Psoas muscle (tissue), 8 donors: ENCODE data around the gene HOOK1. TPM values are rescaled to one million over a fixed set of nuclear protein-coding genes. Genes with fewer than 3 reads are reported as not detected.
"Not testable (repeated sequence)": the region's sequence is repeated elsewhere in the genome, so short reads cannot be mapped to it uniquely, and the experiment has no call there.

Experiments
- ATAC-seq, 4 donors: fragments of 200-7000 bp; cut with Tn5 transposase; one replicate each; pipeline ENCODE4 v1.9.1; 2020; ENCODE audit warnings: moderate library complexity in 3 of 4, mild to moderate bottlenecking in 2 of 4
- DNase-seq, 2 donors: peaks; one replicate each; pipeline ENCODE4 v3.0.0-alpha.2; 2020
- H3K27ac ChIP-seq: fragments of 200-600 bp; one replicate; pipeline ENCODE4 v1.8.0; 2022
- H3K27me3 ChIP-seq, 3 donors: fragments of 200-600 bp in 1 of 3; one replicate each; pipeline versions ENCODE4 v1.6.1 to v1.8.0; 2013 to 2022; ENCODE audit warnings: low read length in 2 of 3, mild to moderate bottlenecking in 2 of 3, moderate library complexity in 1 of 3; ENCODE audit not compliant: insufficient read depth in 3 of 3
- H3K36me3 ChIP-seq, 2 donors: fragments of 200-600 bp in 1 of 2; one replicate each; pipeline versions ENCODE4 v1.6.1 to v1.8.0; 2013 to 2022; ENCODE audit warnings: low read depth in 1 of 2, mild to moderate bottlenecking in 1 of 2, moderate library complexity in 1 of 2; ENCODE audit not compliant: insufficient read depth in 1 of 2
- H3K4me1 ChIP-seq: fragments of 200-600 bp; one replicate; pipeline ENCODE4 v1.8.0; 2022
- H3K4me3 ChIP-seq: fragments of 200-600 bp; one replicate; pipeline ENCODE4 v1.8.0; 2022; ENCODE audit warnings: mild to moderate bottlenecking
- H3K9me3 ChIP-seq: fragments of 200-600 bp; one replicate; pipeline ENCODE4 v1.8.0; 2022
- WGBS, 3 donors: extraction: QIAGEN DNeasy Blood & Tissue Kit; methylation state at CpG; one replicate each; pipeline versions ENCODE4 v1.1.6 to v1.1.7; 2013; 5-methylcytosine and 5-hydroxymethylcytosine counted together
- intact Hi-C, 2 donors: fragments of 100-400 bp; cut with DNase I; formaldehyde crosslinking; loops; one replicate each; pipeline versions ENCODE4 v1.11.0 to v1.14.2; 2022
- polyA plus RNA-seq, 3 donors: library from polyadenylated mRNA; stranded (reverse); fragments of 200-250 nt; gene quantifications; one replicate each; pipeline ENCODE4 v1.2.3, GENCODE V29; 2013
- total RNA-seq, 4 donors: library from RNA; stranded (reverse); fragmentation: NEBNext Ultra II Directional in 2 of 4; extraction: Animal tissue kit (Norgen Biotek cat#: 25700) in 2 of 4; gene quantifications; one replicate each; pipeline versions ENCODE4 v1.2.1 to v1.2.4, GENCODE V29; 2021 to 2023
- TF ChIP-seq, protein P1 (sequence below): fragments of 200-600 bp; IDR thresholded peaks from one replicate; pipeline ENCODE4 v1.8.0; 2022; ENCODE audit warnings: antibody characterized with exemption
- donor health status: healthy with polysubstance abuse.
- donor health status: DM: no; HTN: no; CAD: no; lungs with moderate emphysema.
- donor health status: Bipolar disorder and iron deficiency.
- donor health status: healthy.
- donor health status: DM: yes; HTN: yes; CAD: no.
- donor health status: DM: no; HTN: no; CAD: no.
- donor health status: DM: no; HTN: no; CAD: no.
- donor health status: DM: yes; HTN: yes; CAD: no.

HOOK1 gene
- total and polyA plus RNA-seq, 7 donors: 0.03 to 0.34 (median 0.09) TPM; not detected in 1

GRCh38 chr1:59845091-59845490 lies 30.3 kb downstream of the HOOK1 start:
- Histone ChIP-seq H3K4me3 (no peak overlapping the region), H3K27me3 (no peaks in the 10 kb centered on the region), H3K36me3 (no peaks in the 10 kb centered on the region), H3K4me1 (no peaks in the 10 kb centered on the region), H3K27ac (no peak overlapping the region), H3K9me3 (no peaks in the 10 kb centered on the region)
- DNase-seq: no peak
- TF ChIP-seq, protein P1, sequence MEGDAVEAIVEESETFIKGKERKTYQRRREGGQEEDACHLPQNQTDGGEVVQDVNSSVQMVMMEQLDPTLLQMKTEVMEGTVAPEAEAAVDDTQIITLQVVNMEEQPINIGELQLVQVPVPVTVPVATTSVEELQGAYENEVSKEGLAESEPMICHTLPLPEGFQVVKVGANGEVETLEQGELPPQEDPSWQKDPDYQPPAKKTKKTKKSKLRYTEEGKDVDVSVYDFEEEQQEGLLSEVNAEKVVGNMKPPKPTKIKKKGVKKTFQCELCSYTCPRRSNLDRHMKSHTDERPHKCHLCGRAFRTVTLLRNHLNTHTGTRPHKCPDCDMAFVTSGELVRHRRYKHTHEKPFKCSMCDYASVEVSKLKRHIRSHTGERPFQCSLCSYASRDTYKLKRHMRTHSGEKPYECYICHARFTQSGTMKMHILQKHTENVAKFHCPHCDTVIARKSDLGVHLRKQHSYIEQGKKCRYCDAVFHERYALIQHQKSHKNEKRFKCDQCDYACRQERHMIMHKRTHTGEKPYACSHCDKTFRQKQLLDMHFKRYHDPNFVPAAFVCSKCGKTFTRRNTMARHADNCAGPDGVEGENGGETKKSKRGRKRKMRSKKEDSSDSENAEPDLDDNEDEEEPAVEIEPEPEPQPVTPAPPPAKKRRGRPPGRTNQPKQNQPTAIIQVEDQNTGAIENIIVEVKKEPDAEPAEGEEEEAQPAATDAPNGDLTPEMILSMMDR: no peak
- intact Hi-C loops: no loop called here
- 37 to 53% (median 44%) methylated on average over 2 of the region's 2 CpGs for WGBS, 3 donors
- no peak for ATAC-seq

GRCh38 chr1:59846209-59846894 lies 31.6 kb downstream of the HOOK1 start:
- no peaks in the 10 kb centered on the region for H3K36me3 ChIP-seq
- no peak for DNase-seq
- no peak for ATAC-seq
- no peaks in the 10 kb centered on the region for H3K4me1 ChIP-seq
- H3K9me3 ChIP-seq: no peaks in the 10 kb centered on the region
- no peak overlapping the region for H3K4me3 ChIP-seq
- intact Hi-C loops: no loop called here
- H3K27ac ChIP-seq: no peak overlapping the region
- no peaks in the 10 kb centered on the region for H3K27me3 ChIP-seq
- WGBS, 3 donors: 93 to 95% (median 94%) methylated on average over 3 of the region's 3 CpGs
- TF ChIP-seq, protein P1: no peak

GRCh38 chr1:59846895-59847282 lies 32.1 kb downstream of the HOOK1 start:
- ATAC-seq: no peak
- no peaks in the 10 kb centered on the region for H3K4me1 ChIP-seq
- TF ChIP-seq, protein P1: no peak
- H3K9me3 ChIP-seq: no peaks in the 10 kb centered on the region
- no peak overlapping the region for H3K27ac ChIP-seq
- intact Hi-C loops: no loop called here
- no peaks in the 10 kb centered on the region for H3K36me3 ChIP-seq
- H3K27me3 ChIP-seq: no peaks in the 10 kb centered on the region
- DNase-seq: no peak
- WGBS, 3 donors: 94 to 95% (median 94%) methylated on average over 2 of the region's 2 CpGs
- no peak overlapping the region for H3K4me3 ChIP-seq

- WGBS, 3 donors: 81 to 92% (median 90%) methylated on average over 1 of the region's 1 CpG
- intact Hi-C loops: no loop called here
- Histone ChIP-seq H3K4me3 (no peak overlapping the region), H3K36me3 (no peaks in the 10 kb centered on the region), H3K9me3 (peaks cover 4% of the 10 kb centered on the region), H3K4me1 (no peaks in the 10 kb centered on the region), H3K27ac (no peak overlapping the region), H3K27me3 (no peaks in the 10 kb centered on the region)
- TF ChIP-seq, protein P1: no peak
- ATAC-seq (no peak), DNase-seq (no peak)
Observed at GRCh38 chr1:59852117-59852516, 37.4 kb downstream of the HOOK1 start.

- H3K27me3 ChIP-seq, H3K4me3 ChIP-seq, H3K9me3 ChIP-seq, H3K27ac ChIP-seq, ATAC-seq, H3K4me1 ChIP-seq, DNase-seq, intact Hi-C loops, H3K36me3 ChIP-seq: not testable (repeated sequence)
- WGBS, 3 donors: 96 to 99% (median 97%) methylated on average over 1 of the region's 1 CpG
Observed at GRCh38 chr1:59855297-59855696, 40.5 kb downstream of the HOOK1 start.
